ENCODE data around the gene PLCD3. TPM values are rescaled to one million over a fixed set of nuclear protein-coding genes. Genes with fewer than 3 reads are reported as not detected.
A peak's percentile ranks its signal among the peaks of the same experiment; 100 is the strongest.

Gene PLCD3
- total and polyA plus RNA-seq, 9 of the 15 experiments (the other 6 are each of a cell fraction or from before 2014, with no cell fraction given): 0.20 to 22.6 (median 7.5) TPM

DNA sequence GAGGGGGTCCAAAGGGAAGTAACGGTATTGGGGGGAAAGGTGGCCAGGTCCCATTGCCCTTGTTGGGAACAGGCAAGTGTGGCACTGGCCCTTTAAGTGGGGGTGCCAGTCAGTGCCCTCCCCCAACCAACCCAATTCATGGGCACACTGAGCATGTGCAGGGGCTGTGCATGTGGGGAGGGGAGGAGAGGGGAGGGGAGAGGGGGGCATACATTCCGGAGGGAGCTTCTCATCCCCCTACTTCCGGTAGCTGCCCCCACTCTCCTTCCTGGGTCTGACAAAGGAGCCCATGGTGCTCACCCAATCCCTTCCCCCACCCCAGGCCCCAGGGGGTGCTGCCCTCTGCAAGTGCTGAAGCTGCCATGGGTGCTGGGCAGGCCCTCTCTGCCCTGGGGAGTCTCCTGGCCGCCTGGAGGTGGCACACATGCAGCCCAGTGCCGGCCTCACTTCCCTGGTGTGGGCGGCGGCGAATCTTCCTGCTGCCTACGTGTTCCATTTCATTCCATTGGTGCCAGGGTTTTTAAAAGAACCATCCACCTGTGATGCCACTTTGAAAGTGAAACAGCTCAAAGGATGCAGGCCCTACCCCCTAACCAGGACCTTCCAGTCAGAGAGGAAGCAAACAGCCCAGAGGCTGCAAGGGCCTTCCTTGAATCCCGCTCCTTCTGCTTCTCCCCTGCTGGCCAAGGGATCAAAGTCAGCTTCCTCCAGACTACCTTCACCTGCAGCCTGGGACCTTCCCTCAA, 40.4 kb upstream of the PLCD3 start:
- BruUV-seq (replicated peaks): no TSS peak
- intact Hi-C loops (cut with micrococcal nuclease): no loop called here
- no peaks in the 10 kb centered on the region for H3K9me1 ChIP-seq (ENCODE audit: control insufficient read depth, insufficient read depth, low read length)
- in situ Hi-C loops (cut with MboI): no loop called here
- CTCF ChIA-PET (ENCODE audit: low intra/inter-chr PET ratio): no interaction called here
- H3K9me3 ChIP-seq (replicated peaks; ENCODE audit: control insufficient read depth, insufficient read depth, low read depth, low read length): no peaks in the 10 kb centered on the region
- H3K4me2 ChIP-seq (ENCODE audit: insufficient read depth, low read length): no peak overlapping the region
- H2AFZ ChIP-seq (ENCODE audit: low read depth, low read length): no peak overlapping the region
- FAIRE-seq (no peak), ATAC-seq (no peak), DNase-seq (ENCODE audit: extremely low read depth in 1 of 4, low spot score in 3 of 4) (no peak)
- H3K4me3 ChIP-seq: no peak overlapping the region
- peak overlapping the region in 1 of 2 experiments; percentile 65; a peak in 1 of 4 replicates for H3K9ac ChIP-seq (ENCODE audit: insufficient read depth in 1 of 2, low read depth in 2 of 2, low read length in 2 of 2)
- H4K20me1 ChIP-seq (replicated peaks; ENCODE audit: control insufficient read depth, insufficient read depth, low read length): no peaks in the 10 kb centered on the region
- no peaks in the 10 kb centered on the region for H3K27me3 ChIP-seq (ENCODE audit: control insufficient read depth in 2 of 2, insufficient read depth in 2 of 2, low read length in 2 of 2)
- TF ChIP-seq, protein P1, sequence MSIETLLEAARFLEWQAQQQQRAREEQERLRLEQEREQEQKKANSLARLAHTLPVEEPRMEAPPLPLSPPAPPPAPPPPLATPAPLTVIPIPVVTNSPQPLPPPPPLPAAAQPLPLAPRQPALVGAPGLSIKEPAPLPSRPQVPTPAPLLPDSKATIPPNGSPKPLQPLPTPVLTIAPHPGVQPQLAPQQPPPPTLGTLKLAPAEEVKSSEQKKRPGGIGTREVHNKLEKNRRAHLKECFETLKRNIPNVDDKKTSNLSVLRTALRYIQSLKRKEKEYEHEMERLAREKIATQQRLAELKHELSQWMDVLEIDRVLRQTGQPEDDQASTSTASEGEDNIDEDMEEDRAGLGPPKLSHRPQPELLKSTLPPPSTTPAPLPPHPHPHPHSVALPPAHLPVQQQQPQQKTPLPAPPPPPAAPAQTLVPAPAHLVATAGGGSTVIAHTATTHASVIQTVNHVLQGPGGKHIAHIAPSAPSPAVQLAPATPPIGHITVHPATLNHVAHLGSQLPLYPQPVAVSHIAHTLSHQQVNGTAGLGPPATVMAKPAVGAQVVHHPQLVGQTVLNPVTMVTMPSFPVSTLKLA (conservative IDR thresholded peaks at IDR 0.05): no peak
- no peak for TF ChIP-seq MED1 (CRISPR knock-in tag; IDR thresholded peaks at IDR 0.05; ENCODE audit: borderline replicate concordance)
- TF ChIP-seq, protein P2, sequence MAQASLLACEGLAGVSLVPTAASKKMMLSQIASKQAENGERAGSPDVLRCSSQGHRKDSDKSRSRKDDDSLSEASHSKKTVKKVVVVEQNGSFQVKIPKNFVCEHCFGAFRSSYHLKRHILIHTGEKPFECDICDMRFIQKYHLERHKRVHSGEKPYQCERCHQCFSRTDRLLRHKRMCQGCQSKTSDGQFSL (CRISPR knock-in tag; IDR thresholded peaks at IDR 0.05): peak; percentile 59; the same call in 1 of the 2 replicates
- TF ChIP-seq, protein P2 (tag; IDR thresholded peaks at IDR 0.05): peak in 1 of 2 experiments; percentile 47; a peak in 1 of 4 replicates
- TF ChIP-seq PRPF4 (IDR thresholded peaks at IDR 0.05; ENCODE audit: insufficient read depth, low read depth, low read length, poor library complexity, severe bottlenecking): no peak
- no peak for TF ChIP-seq TSC22D4 (tag; IDR thresholded peaks at IDR 0.05)
- TF ChIP-seq, protein P3, sequence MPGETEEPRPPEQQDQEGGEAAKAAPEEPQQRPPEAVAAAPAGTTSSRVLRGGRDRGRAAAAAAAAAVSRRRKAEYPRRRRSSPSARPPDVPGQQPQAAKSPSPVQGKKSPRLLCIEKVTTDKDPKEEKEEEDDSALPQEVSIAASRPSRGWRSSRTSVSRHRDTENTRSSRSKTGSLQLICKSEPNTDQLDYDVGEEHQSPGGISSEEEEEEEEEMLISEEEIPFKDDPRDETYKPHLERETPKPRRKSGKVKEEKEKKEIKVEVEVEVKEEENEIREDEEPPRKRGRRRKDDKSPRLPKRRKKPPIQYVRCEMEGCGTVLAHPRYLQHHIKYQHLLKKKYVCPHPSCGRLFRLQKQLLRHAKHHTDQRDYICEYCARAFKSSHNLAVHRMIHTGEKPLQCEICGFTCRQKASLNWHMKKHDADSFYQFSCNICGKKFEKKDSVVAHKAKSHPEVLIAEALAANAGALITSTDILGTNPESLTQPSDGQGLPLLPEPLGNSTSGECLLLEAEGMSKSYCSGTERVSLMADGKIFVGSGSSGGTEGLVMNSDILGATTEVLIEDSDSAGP (CRISPR knock-in tag; IDR thresholded peaks at IDR 0.05): peak; percentile 66; the same call in 1 of the 2 replicates
- WGBS (ENCODE audit: insufficient coverage, low coverage, missing lambda C conversion rate): 66% methylated on average over 8 of the region's 10 CpGs
- H3K4me1 ChIP-seq (replicated peaks in 1 of 2; ENCODE audit: control insufficient read depth in 2 of 2, insufficient read depth in 2 of 2, low read length in 2 of 2): peaks cover 2 to 38% of the 10 kb centered on the region in 2 experiments; a peak in 3 of 5 replicates
- H3K79me2 ChIP-seq (ENCODE audit: control insufficient read depth, insufficient read depth, low read length): no peaks in the 10 kb centered on the region
- H3K27ac ChIP-seq (ENCODE audit: extremely low read depth, low read depth, low read length): no peak overlapping the region
- POLR2A ChIA-PET: interaction anchor here (0.6 to 7.9 kb wide), 4 partner anchors 11 to 1805 kb away, joined by 3 to 73 read pairs (median 7); partner anchors contain the start of genes HEXIM1 and HEXIM2
- no peaks in the 10 kb centered on the region for H3K36me3 ChIP-seq (ENCODE audit: control insufficient read depth, insufficient read depth, low read length)

All from K562 (cell line).